Measurements from ENCODE around the gene SV2A. TPM values are rescaled to one million over a fixed set of nuclear protein-coding genes. Genes with fewer than 3 reads are reported as not detected.

Gene SV2A
- total RNA-seq, 1 experiment from 2014 or later, result 2.9 TPM

GRCh38 chr1:149936170-149936991 lies 18.7 kb upstream of the SV2A start, which contains the start of gene MTMR11:
Gene MTMR11 (minus strand): TSS chr1:149936879. CDS start chr1:149936647, 232 bp downstream.
- ATAC-seq (peak; percentile 76), DNase-seq (ENCODE audit: low read depth, low spot score) (no peak)
- H3K27me3 ChIP-seq (ENCODE audit: control insufficient read depth, insufficient read depth, low read length), result no peaks in the 10 kb centered on the region
- CTCF ChIA-PET, result no interaction called here
- peak within 1 kb of the TSS; percentile 91 for H3K27ac ChIP-seq (ENCODE audit: low read length)
- H3K4me3 ChIP-seq (ENCODE audit: low read depth in 2 of 2, low read length in 2 of 2), result peak within 1 kb of the TSS; percentile 68 to 94
- no peaks in the 10 kb centered on the region for H3K36me3 ChIP-seq (ENCODE audit: control insufficient read depth, insufficient read depth, low read length)
- POLR2A ChIA-PET, result no interaction called here
- in situ Hi-C loops (cut with HindIII; ENCODE audit: low pct_unique_long_range_greater_than_20kb, low sequenced_read_pairs), result no loop called here
- no TSS peak for BruUV-seq (replicated peaks)
- intact Hi-C loops (cut with micrococcal nuclease; ENCODE audit: unreplicated experiment), result no loop called here
- H3K4me1 ChIP-seq (ENCODE audit: control insufficient read depth, insufficient read depth, low read length), result peaks cover 47% of the 10 kb centered on the region
- H3K9me3 ChIP-seq (ENCODE audit: control insufficient read depth, insufficient read depth, low read depth, low read length), result no peaks in the 10 kb centered on the region
- TF ChIP-seq POLR2AphosphoS5 (IDR thresholded peaks at IDR 0.05; ENCODE audit: low read depth, low read length) (no peak), SIN3A (IDR thresholded peaks at IDR 0.05; ENCODE audit: borderline replicate concordance, insufficient read depth, low read depth, low read length) (no peak), TCF7L2 (IDR thresholded peaks at IDR 0.05; ENCODE audit: low read depth, low read length) (no peak)
- TF ChIP-seq, protein P1, sequence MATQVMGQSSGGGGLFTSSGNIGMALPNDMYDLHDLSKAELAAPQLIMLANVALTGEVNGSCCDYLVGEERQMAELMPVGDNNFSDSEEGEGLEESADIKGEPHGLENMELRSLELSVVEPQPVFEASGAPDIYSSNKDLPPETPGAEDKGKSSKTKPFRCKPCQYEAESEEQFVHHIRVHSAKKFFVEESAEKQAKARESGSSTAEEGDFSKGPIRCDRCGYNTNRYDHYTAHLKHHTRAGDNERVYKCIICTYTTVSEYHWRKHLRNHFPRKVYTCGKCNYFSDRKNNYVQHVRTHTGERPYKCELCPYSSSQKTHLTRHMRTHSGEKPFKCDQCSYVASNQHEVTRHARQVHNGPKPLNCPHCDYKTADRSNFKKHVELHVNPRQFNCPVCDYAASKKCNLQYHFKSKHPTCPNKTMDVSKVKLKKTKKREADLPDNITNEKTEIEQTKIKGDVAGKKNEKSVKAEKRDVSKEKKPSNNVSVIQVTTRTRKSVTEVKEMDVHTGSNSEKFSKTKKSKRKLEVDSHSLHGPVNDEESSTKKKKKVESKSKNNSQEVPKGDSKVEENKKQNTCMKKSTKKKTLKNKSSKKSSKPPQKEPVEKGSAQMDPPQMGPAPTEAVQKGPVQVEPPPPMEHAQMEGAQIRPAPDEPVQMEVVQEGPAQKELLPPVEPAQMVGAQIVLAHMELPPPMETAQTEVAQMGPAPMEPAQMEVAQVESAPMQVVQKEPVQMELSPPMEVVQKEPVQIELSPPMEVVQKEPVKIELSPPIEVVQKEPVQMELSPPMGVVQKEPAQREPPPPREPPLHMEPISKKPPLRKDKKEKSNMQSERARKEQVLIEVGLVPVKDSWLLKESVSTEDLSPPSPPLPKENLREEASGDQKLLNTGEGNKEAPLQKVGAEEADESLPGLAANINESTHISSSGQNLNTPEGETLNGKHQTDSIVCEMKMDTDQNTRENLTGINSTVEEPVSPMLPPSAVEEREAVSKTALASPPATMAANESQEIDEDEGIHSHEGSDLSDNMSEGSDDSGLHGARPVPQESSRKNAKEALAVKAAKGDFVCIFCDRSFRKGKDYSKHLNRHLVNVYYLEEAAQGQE (IDR thresholded peaks at IDR 0.05; ENCODE audit: insufficient read depth in 1 of 2, low read depth in 2 of 2, low read length in 1 of 2), result no peak
- TF ChIP-seq, protein P2, sequence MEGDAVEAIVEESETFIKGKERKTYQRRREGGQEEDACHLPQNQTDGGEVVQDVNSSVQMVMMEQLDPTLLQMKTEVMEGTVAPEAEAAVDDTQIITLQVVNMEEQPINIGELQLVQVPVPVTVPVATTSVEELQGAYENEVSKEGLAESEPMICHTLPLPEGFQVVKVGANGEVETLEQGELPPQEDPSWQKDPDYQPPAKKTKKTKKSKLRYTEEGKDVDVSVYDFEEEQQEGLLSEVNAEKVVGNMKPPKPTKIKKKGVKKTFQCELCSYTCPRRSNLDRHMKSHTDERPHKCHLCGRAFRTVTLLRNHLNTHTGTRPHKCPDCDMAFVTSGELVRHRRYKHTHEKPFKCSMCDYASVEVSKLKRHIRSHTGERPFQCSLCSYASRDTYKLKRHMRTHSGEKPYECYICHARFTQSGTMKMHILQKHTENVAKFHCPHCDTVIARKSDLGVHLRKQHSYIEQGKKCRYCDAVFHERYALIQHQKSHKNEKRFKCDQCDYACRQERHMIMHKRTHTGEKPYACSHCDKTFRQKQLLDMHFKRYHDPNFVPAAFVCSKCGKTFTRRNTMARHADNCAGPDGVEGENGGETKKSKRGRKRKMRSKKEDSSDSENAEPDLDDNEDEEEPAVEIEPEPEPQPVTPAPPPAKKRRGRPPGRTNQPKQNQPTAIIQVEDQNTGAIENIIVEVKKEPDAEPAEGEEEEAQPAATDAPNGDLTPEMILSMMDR (IDR thresholded peaks at IDR 0.05), result no peak

GRCh38 chr1:149934356-149934755 lies 16.7 kb upstream of the SV2A start:
- in situ Hi-C loops (cut with HindIII; ENCODE audit: low pct_unique_long_range_greater_than_20kb, low sequenced_read_pairs), result no loop called here
- Histone ChIP-seq H3K9me3 (ENCODE audit: control insufficient read depth, insufficient read depth, low read depth, low read length) (no peaks in the 10 kb centered on the region), H3K27ac (ENCODE audit: low read length) (no peak overlapping the region; the same call in 1 of the 2 replicates), H3K36me3 (ENCODE audit: control insufficient read depth, insufficient read depth, low read length) (no peaks in the 10 kb centered on the region), H3K27me3 (ENCODE audit: control insufficient read depth, insufficient read depth, low read length) (no peaks in the 10 kb centered on the region), H3K4me3 (ENCODE audit: low read depth in 2 of 2, low read length in 2 of 2) (no peak overlapping the region), H3K4me1 (ENCODE audit: control insufficient read depth, insufficient read depth, low read length) (peaks cover 29% of the 10 kb centered on the region)
- no peak for TF ChIP-seq SIN3A (IDR thresholded peaks at IDR 0.05; ENCODE audit: borderline replicate concordance, insufficient read depth, low read depth, low read length)
- TF ChIP-seq POLR2AphosphoS5 (IDR thresholded peaks at IDR 0.05; ENCODE audit: low read depth, low read length), result no peak
- TF ChIP-seq, protein P1 (IDR thresholded peaks at IDR 0.05; ENCODE audit: insufficient read depth in 1 of 2, low read depth in 2 of 2, low read length in 1 of 2), result no peak
- TF ChIP-seq TCF7L2 (IDR thresholded peaks at IDR 0.05; ENCODE audit: low read depth, low read length), result no peak
- TF ChIP-seq, protein P2 (IDR thresholded peaks at IDR 0.05), result no peak
- DNase-seq (ENCODE audit: low read depth, low spot score) (no peak), ATAC-seq (no peak)
- ChIA-PET POLR2A (no interaction called here), CTCF (no interaction called here)
- intact Hi-C loops (cut with micrococcal nuclease; ENCODE audit: unreplicated experiment), result no loop called here
- no TSS peak for BruUV-seq (replicated peaks)

Measured in Panc1 (cell line).